Adrenal gland (tissue), 12 donors: Measurements from ENCODE around the gene HECTD3. TPM values are rescaled to one million over a fixed set of nuclear protein-coding genes. Genes with fewer than 3 reads are reported as not detected.

Experiments
- polyA plus RNA-seq, 3 donors: library from polyadenylated mRNA; stranded (reverse); fragments of 200-250 nt in 2 of 3; fragments of 350-450 nt in 1 of 3; fragmentation: Illumina TruSeq in 1 of 3; extraction: RNeasy Lipid Tissue Mini Kit (QIAGEN cat#74804) in 1 of 3; gene quantifications; one replicate each; pipeline ENCODE4 v1.2.3, GENCODE V29; 2013 to 2014
- total RNA-seq, 9 donors: library from RNA; depleted of rRNA in 4 of 9; stranded (reverse); fragments of >200 nt in 4 of 9; fragments of 120-200 nt in 1 of 9; fragmentation: NEBNext Ultra II Directional in 1 of 9; extraction: Animal tissue kit (Norgen Biotek cat#: 25700) in 1 of 9; gene quantifications; one replicate each; pipeline versions ENCODE4 v1.1.0 to v1.2.4, GENCODE V29; 2013 to 2023
- donor health status: healthy with polysubstance abuse.
- donor health status: Bipolar disorder and iron deficiency.
- donor health status: DM: yes; HTN: yes; CAD: no.
- donor health status: DM: no; HTN: no; CAD: no.
- donor health status: DM: no; HTN: no; CAD: no.
- donor health status: DM: yes; HTN: yes; CAD: no.

Gene HECTD3
- total and polyA plus RNA-seq, 12 donors, result 17.2 to 73.7 (median 50.8) TPM

Other genes with a start within 250 kb of the HECTD3 start
- gene RPS8, start 235.8 kb downstream of the HECTD3 start, total RNA-seq, result 1,000 to 10,000 TPM; 1,508 to 2,877 (median 2,470) TPM
- gene RPS8, start 235.8 kb downstream of the HECTD3 start, polyA plus RNA-seq, result 1,000 to 10,000 TPM; 1,753 to 3,127 (median 2,737) TPM
- 1 to 10 TPM in 2 of 9 donors, under 1 TPM in 6, not detected in 1; 0.12 to 3.1 (median 0.65) TPM for gene BEST4, start 223.2 kb downstream of the HECTD3 start, total RNA-seq
- gene BEST4, start 223.2 kb downstream of the HECTD3 start, polyA plus RNA-seq, result 1 to 10 TPM in 2 of 3 donors, under 1 TPM in 1; 0.09 to 6.2 (median 5.3) TPM
- gene PLK3, start 210.9 kb downstream of the HECTD3 start, total RNA-seq, result 10 to 100 TPM in 8 of 9 donors, 1 to 10 TPM in 1; 4.4 to 37.5 (median 16.8) TPM
- 10 to 100 TPM in 2 of 3 donors, 1 to 10 TPM in 1; 4.9 to 51.8 (median 49.4) TPM for gene PLK3, start 210.9 kb downstream of the HECTD3 start, polyA plus RNA-seq
- 1 to 10 TPM in 7 of 9 donors, under 1 TPM in 1, not detected in 1; 0.94 to 9.4 (median 2.5) TPM for gene DYNLT4, start 204.0 kb downstream of the HECTD3 start, total RNA-seq
- 10 to 100 TPM in 1 of 3 donors, 1 to 10 TPM in 1, not detected in 1; 3.0 to 10.3 TPM for gene DYNLT4, start 204.0 kb downstream of the HECTD3 start, polyA plus RNA-seq
- 10 to 100 TPM in 7 of 9 donors, 1 to 10 TPM in 2; 5.2 to 46.3 (median 20.9) TPM for gene BTBD19, start 202.8 kb downstream of the HECTD3 start, total RNA-seq
- gene BTBD19, start 202.8 kb downstream of the HECTD3 start, polyA plus RNA-seq, result 10 to 100 TPM in 2 of 3 donors, 1 to 10 TPM in 1; 4.8 to 67.2 (median 26.5) TPM
- gene PTCH2, start 168.1 kb downstream of the HECTD3 start, total RNA-seq, result 1 to 10 TPM in 5 of 9 donors, under 1 TPM in 4; 0.42 to 3.0 (median 1.5) TPM
- gene PTCH2, start 168.1 kb downstream of the HECTD3 start, polyA plus RNA-seq, result 1 to 10 TPM in 2 of 3 donors, under 1 TPM in 1; 0.40 to 7.8 (median 6.4) TPM
- gene EIF2B3, start 24.7 kb downstream of the HECTD3 start, total RNA-seq, result 10 to 100 TPM; 13.8 to 55.0 (median 37.6) TPM
- gene EIF2B3, start 24.7 kb downstream of the HECTD3 start, polyA plus RNA-seq, result 10 to 100 TPM; 12.6 to 61.0 (median 16.0) TPM
- gene UROD, start 930 bp upstream of the HECTD3 start, total RNA-seq, result 100 to 1,000 TPM; 169 to 324 (median 220) TPM
- gene UROD, start 930 bp upstream of the HECTD3 start, polyA plus RNA-seq, result 100 to 1,000 TPM; 219 to 380 (median 265) TPM
- 10 to 100 TPM; 13.3 to 34.0 (median 20.1) TPM for gene ZSWIM5, start 195.3 kb upstream of the HECTD3 start, total RNA-seq
- gene ZSWIM5, start 195.3 kb upstream of the HECTD3 start, polyA plus RNA-seq, result 10 to 100 TPM in 1 of 3 donors, 1 to 10 TPM in 2; 5.0 to 25.8 (median 5.6) TPM